Hematopoietic multipotent progenitor cell treated with erythropoietin and hydrocortisone succinate and interleukin-3 and kit ligand, for 4 days (in vitro differentiated cells): ENCODE results near the gene ITGA1.
A peak's percentile ranks its signal among the peaks of the same experiment; 100 is the strongest.

ENCODE experiments used
- DNase-seq: peaks from one replicate; pipeline ENCODE4 v3.0.0-alpha.2; 2015

Gene ITGA1

GRCh38 chr5:52981507-52981906 lies 193.8 kb downstream of the ITGA1 start:
- no peak for DNase-seq

GRCh38 chr5:52983731-52984636 lies 196.3 kb downstream of the ITGA1 start:
- DNase-seq = no peak

GRCh38 chr5:52985306-52985705 lies 197.6 kb downstream of the ITGA1 start:
- no peak for DNase-seq

- no peak for DNase-seq
Measured at GRCh38 chr5:52987711-52988331, 200.1 kb downstream of the ITGA1 start.

GRCh38 chr5:52988335-52989024 lies 200.8 kb downstream of the ITGA1 start:
- peak; percentile 19 for DNase-seq

- DNase-seq = peak; percentile 56
Measured at GRCh38 chr5:52989025-52989780, 201.5 kb downstream of the ITGA1 start, which contains the start of gene ITGA2. TSS of gene ITGA2 (plus strand) at chr5:52989352. CDS start at chr5:52989469, 117 bp downstream.

- peak; percentile 60 for DNase-seq
Measured at GRCh38 chr5:52989781-52990527, 202.2 kb downstream of the ITGA1 start.

- no peak for DNase-seq
Measured at GRCh38 chr5:52990528-52990925, 202.8 kb downstream of the ITGA1 start.

- DNase-seq = no peak
Measured at GRCh38 chr5:52993367-52993766, 205.7 kb downstream of the ITGA1 start.

- DNase-seq = no peak
Measured at GRCh38 chr5:52994266-52994665, 206.6 kb downstream of the ITGA1 start.

GRCh38 chr5:52995095-52995494 lies 207.4 kb downstream of the ITGA1 start:
- no peak for DNase-seq

- no peak for DNase-seq
Measured at GRCh38 chr5:52995914-52996313, 208.2 kb downstream of the ITGA1 start.

- no peak for DNase-seq
Measured at GRCh38 chr5:52996979-52997378, 209.3 kb downstream of the ITGA1 start.

GRCh38 chr5:52997424-52997823 lies 209.7 kb downstream of the ITGA1 start:
- DNase-seq = no peak

GRCh38 chr5:52998552-52999313 lies 211.0 kb downstream of the ITGA1 start:
- DNase-seq = no peak

- DNase-seq = no peak
Measured at GRCh38 chr5:52999344-52999949, 211.7 kb downstream of the ITGA1 start.

GRCh38 chr5:53001541-53001940 lies 213.8 kb downstream of the ITGA1 start:
- no peak for DNase-seq

- no peak for DNase-seq
Measured at GRCh38 chr5:53002491-53002890, 214.8 kb downstream of the ITGA1 start.

GRCh38 chr5:53003144-53003543 lies 215.4 kb downstream of the ITGA1 start:
- no peak for DNase-seq
